Measurements from ENCODE around the gene GLRX3.

The GLRX3 gene

GRCh38 chr10:130138479-130138866 is 2.3 kb downstream of the GLRX3 start:
- DNase-seq: no peak

GRCh38 chr10:130140425-130140824 is 4.2 kb downstream of the GLRX3 start:
- DNase-seq: no peak

GRCh38 chr10:130141038-130141437 is 4.8 kb downstream of the GLRX3 start:
- DNase-seq: no peak

- no peak for DNase-seq
Observed at GRCh38 chr10:130141460-130141859, 5.3 kb downstream of the GLRX3 start.

- no peak for DNase-seq
Observed at GRCh38 chr10:130141878-130142277, 5.7 kb downstream of the GLRX3 start.

- no peak for DNase-seq
Observed at GRCh38 chr10:130146042-130146441, 9.9 kb downstream of the GLRX3 start.

- DNase-seq: no peak
Observed at GRCh38 chr10:130159192-130159794, 23.1 kb downstream of the GLRX3 start.

- no peak for DNase-seq
Observed at GRCh38 chr10:130160775-130161174, 24.6 kb downstream of the GLRX3 start.

- DNase-seq: no peak
Observed at GRCh38 chr10:130161331-130161730, 25.1 kb downstream of the GLRX3 start.

- no peak for DNase-seq
Observed at GRCh38 chr10:130167193-130167592, 31.0 kb downstream of the GLRX3 start.

GRCh38 chr10:130167707-130168106 is 31.5 kb downstream of the GLRX3 start:
- no peak for DNase-seq

- DNase-seq: no peak
Observed at GRCh38 chr10:130169136-130169859, 33.1 kb downstream of the GLRX3 start.

GRCh38 chr10:130171196-130171595 is 35.0 kb downstream of the GLRX3 start:
- no peak for DNase-seq

- DNase-seq: no peak
Observed at GRCh38 chr10:130174328-130174727, 38.1 kb downstream of the GLRX3 start.

GRCh38 chr10:130175074-130175473 is 38.9 kb downstream of the GLRX3 start:
- no peak for DNase-seq

- no peak for DNase-seq
Observed at GRCh38 chr10:130177250-130177649, 41.1 kb downstream of the GLRX3 start.

- DNase-seq: no peak
Observed at GRCh38 chr10:130179640-130180039, 43.4 kb downstream of the GLRX3 start.

- no peak for DNase-seq
Observed at GRCh38 chr10:130180416-130180815, 44.2 kb downstream of the GLRX3 start.

GRCh38 chr10:130181858-130182257 is 45.7 kb downstream of the GLRX3 start:
- no peak for DNase-seq

GRCh38 chr10:130185591-130185990 is 49.4 kb downstream of the GLRX3 start:
- DNase-seq: no peak

- DNase-seq: no peak
Observed at GRCh38 chr10:130188195-130189175, 52.3 kb downstream of the GLRX3 start.

GRCh38 chr10:130189608-130190054 is 53.4 kb downstream of the GLRX3 start:
- DNase-seq: no peak

GRCh38 chr10:130190055-130190736 is 54.0 kb downstream of the GLRX3 start:
- peak; percentile 27 for DNase-seq

Measured in NCI-H2029 treated with DMSO at 0.1 percent for 48 hours (cell line).